ENCODE data around the gene PNLIPRP2. TPM values are rescaled to one million over a fixed set of nuclear protein-coding genes. Genes with fewer than 3 reads are reported as not detected.

Gene PNLIPRP2
- polyA plus RNA-seq, 1 donor (not counting 4 experiments of a cell fraction or from before 2014, with no cell fraction given) = not detected

DNA sequence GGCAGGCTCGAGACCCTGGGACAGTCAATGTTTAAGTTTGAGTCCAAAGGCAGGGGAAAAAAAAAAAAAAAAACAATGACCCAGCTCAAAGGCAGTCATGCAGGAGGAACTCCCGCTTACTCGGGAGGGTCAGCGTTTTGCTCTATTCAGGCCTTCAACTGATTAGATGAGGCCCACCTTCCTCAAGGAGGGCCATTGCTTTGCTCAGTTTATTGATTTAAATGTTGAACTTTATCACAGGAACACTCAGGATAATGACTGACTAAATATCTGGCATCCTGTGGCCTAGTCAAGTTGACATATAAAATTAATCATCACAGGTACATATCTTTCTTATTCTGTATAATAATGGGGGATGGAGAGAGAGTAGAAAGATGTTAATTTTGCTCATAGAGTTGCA lies 69.0 kb downstream of the PNLIPRP2 start:
- H3K36me3 ChIP-seq (ENCODE audit: control insufficient read depth in 2 of 2, extremely low read depth in 1 of 2, insufficient read depth in 2 of 2, low read length in 2 of 2) = peaks cover 0 to 2% of the 10 kb centered on the region in 2 experiments
- H4K20me1 ChIP-seq (ENCODE audit: control insufficient read depth, extremely low read depth, insufficient read depth, low read length) = no peaks in the 10 kb centered on the region
- no peak overlapping the region for H3K4me2 ChIP-seq (ENCODE audit: control insufficient read depth, extremely low read depth, insufficient read depth, low read depth, low read length)
- H3K27me3 ChIP-seq (ENCODE audit: control insufficient read depth, extremely low read depth, insufficient read depth, low read length) = no peaks in the 10 kb centered on the region
- H3K4me1 ChIP-seq (ENCODE audit: control insufficient read depth, extremely low read depth, insufficient read depth, low read length) = no peaks in the 10 kb centered on the region
- H3K27ac ChIP-seq (ENCODE audit: control insufficient read depth, insufficient read depth, low read length) = no peak overlapping the region
- no peak overlapping the region for H3K9ac ChIP-seq (ENCODE audit: control insufficient read depth, extremely low read depth, insufficient read depth, low read length)
- H3K9me3 ChIP-seq (ENCODE audit: control insufficient read depth, low read depth, low read length) = no peaks in the 10 kb centered on the region
- no peak overlapping the region for H3K4me3 ChIP-seq (ENCODE audit: control insufficient read depth in 2 of 3, extremely low read depth in 1 of 3, insufficient read depth in 2 of 3, low read depth in 1 of 3, low read length in 3 of 3)
- no peak for FAIRE-seq
- dilution Hi-C loops (cut with MboI; ENCODE audit: extremely low pct_ligation_motif_present, low sequenced_read_pairs) = loop anchor here (5.0 kb wide), 1 partner anchor 88 kb away; no protein-coding TSS in a partner anchor
- H3K9me1 ChIP-seq (ENCODE audit: control insufficient read depth, extremely low read depth, insufficient read depth, low read length) = no peaks in the 10 kb centered on the region
- no peak overlapping the region for H2AFZ ChIP-seq (ENCODE audit: control insufficient read depth, low read length)
- DNase-seq (ENCODE audit: low read depth, low spot score) = no peak
- no peaks in the 10 kb centered on the region for H3K79me2 ChIP-seq (ENCODE audit: control insufficient read depth, insufficient read depth, low read length)
- TF ChIP-seq, protein P1, sequence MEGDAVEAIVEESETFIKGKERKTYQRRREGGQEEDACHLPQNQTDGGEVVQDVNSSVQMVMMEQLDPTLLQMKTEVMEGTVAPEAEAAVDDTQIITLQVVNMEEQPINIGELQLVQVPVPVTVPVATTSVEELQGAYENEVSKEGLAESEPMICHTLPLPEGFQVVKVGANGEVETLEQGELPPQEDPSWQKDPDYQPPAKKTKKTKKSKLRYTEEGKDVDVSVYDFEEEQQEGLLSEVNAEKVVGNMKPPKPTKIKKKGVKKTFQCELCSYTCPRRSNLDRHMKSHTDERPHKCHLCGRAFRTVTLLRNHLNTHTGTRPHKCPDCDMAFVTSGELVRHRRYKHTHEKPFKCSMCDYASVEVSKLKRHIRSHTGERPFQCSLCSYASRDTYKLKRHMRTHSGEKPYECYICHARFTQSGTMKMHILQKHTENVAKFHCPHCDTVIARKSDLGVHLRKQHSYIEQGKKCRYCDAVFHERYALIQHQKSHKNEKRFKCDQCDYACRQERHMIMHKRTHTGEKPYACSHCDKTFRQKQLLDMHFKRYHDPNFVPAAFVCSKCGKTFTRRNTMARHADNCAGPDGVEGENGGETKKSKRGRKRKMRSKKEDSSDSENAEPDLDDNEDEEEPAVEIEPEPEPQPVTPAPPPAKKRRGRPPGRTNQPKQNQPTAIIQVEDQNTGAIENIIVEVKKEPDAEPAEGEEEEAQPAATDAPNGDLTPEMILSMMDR (optimal IDR thresholded peaks at IDR 0.05 in 1 of 3, IDR thresholded peaks at IDR 0.05 in 1 of 3, conservative IDR thresholded peaks at IDR 0.05 in 1 of 3; ENCODE audit: extremely low read depth in 1 of 3, insufficient read depth in 2 of 3, low read length in 3 of 3) = no peak
- TF ChIP-seq EZH2 (IDR thresholded peaks at IDR 0.05; ENCODE audit: low read length) = no peak

DNA sequence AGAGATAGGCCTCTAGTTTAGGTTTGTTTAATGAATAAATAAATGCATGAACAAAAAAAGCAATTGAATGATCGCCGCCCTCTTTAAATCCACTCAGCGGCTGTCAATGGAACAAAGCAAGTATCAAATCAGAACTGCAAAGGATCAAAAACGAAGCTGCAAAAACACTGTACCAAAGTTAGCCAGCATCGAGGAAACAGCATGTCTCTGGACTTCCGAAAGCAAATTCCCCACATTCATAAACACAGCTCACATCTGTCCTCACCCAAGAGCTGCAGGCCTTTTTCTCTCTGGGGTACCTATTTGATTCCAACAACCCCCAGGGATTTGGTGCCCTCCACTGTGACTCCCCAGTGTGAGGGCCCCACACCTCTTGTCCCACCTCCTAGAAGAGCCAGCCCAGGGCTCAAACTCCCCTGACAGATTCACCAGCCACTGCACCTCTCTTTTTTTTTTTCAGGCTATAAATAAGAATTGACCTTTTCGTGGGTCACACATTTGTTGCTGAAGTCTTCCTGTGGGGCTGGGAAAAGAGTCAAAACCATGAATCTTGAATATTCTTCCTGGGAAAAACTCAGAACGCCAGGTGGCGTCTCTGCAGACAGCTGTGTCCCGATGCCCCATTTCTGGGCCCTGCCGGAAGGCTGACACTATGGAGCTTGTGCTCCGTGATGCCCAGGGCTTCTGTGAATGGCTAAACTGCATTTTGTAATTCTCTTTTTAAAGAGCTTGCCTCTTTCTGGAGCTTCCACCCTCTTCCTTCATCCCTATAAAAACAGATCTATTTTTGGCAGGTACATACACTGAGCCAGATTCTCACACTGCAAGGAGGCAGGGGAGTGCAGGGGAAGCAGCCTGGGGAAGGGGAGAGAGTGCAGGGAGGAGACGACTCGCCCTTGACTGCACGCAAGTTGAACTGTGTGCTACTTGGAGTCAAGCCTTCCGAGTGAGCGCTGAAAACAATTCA lies 69.9 kb downstream of the PNLIPRP2 start:
- no peaks in the 10 kb centered on the region for H3K9me1 ChIP-seq (ENCODE audit: control insufficient read depth, extremely low read depth, insufficient read depth, low read length)
- H3K27ac ChIP-seq (ENCODE audit: control insufficient read depth, insufficient read depth, low read length) = no peak overlapping the region
- no peaks in the 10 kb centered on the region for H3K27me3 ChIP-seq (ENCODE audit: control insufficient read depth, extremely low read depth, insufficient read depth, low read length)
- FAIRE-seq (no peak), DNase-seq (ENCODE audit: low read depth, low spot score) (no peak)
- dilution Hi-C loops (cut with MboI; ENCODE audit: extremely low pct_ligation_motif_present, low sequenced_read_pairs) = no loop called here
- TF ChIP-seq EZH2 (IDR thresholded peaks at IDR 0.05; ENCODE audit: low read length) = no peak
- TF ChIP-seq, protein P1 (optimal IDR thresholded peaks at IDR 0.05 in 1 of 3, IDR thresholded peaks at IDR 0.05 in 1 of 3, conservative IDR thresholded peaks at IDR 0.05 in 1 of 3; ENCODE audit: extremely low read depth in 1 of 3, insufficient read depth in 2 of 3, low read length in 3 of 3) = no peak
- no peaks in the 10 kb centered on the region for H4K20me1 ChIP-seq (ENCODE audit: control insufficient read depth, extremely low read depth, insufficient read depth, low read length)
- H3K9ac ChIP-seq (ENCODE audit: control insufficient read depth, extremely low read depth, insufficient read depth, low read length) = no peak overlapping the region
- H3K36me3 ChIP-seq (ENCODE audit: control insufficient read depth in 2 of 2, extremely low read depth in 1 of 2, insufficient read depth in 2 of 2, low read length in 2 of 2) = peaks cover 0 to 2% of the 10 kb centered on the region in 2 experiments
- H3K4me1 ChIP-seq (ENCODE audit: control insufficient read depth, extremely low read depth, insufficient read depth, low read length) = no peaks in the 10 kb centered on the region
- no peaks in the 10 kb centered on the region for H3K9me3 ChIP-seq (ENCODE audit: control insufficient read depth, low read depth, low read length)
- H2AFZ ChIP-seq (ENCODE audit: control insufficient read depth, low read length) = no peak overlapping the region
- H3K4me2 ChIP-seq (ENCODE audit: control insufficient read depth, extremely low read depth, insufficient read depth, low read depth, low read length) = no peak overlapping the region
- H3K4me3 ChIP-seq (ENCODE audit: control insufficient read depth in 2 of 3, extremely low read depth in 1 of 3, insufficient read depth in 2 of 3, low read depth in 1 of 3, low read length in 3 of 3) = no peak overlapping the region
- no peaks in the 10 kb centered on the region for H3K79me2 ChIP-seq (ENCODE audit: control insufficient read depth, insufficient read depth, low read length)
